HG03571 (cell line): ENCODE data around the gene RAPGEF1.
A peak's percentile ranks its signal among the peaks of the same experiment; 100 is the strongest.
"Not testable (repeated sequence)": the region's sequence is repeated elsewhere in the genome, so short reads cannot be mapped to it uniquely, and the experiment has no call there.

Source experiments
- ATAC-seq: cut with Tn5 transposase; IDR thresholded peaks from one replicate; pipeline ENCODE4 v1.9.1; 2021; ENCODE audit not compliant: unreplicated experiment

RAPGEF1 gene

GRCh38 chr9:131672451-131672850 is 67.4 kb downstream of the RAPGEF1 start:
- no peak for ATAC-seq

- no peak for ATAC-seq
Measured at GRCh38 chr9:131671133-131671520, 68.7 kb downstream of the RAPGEF1 start.

GRCh38 chr9:131670247-131671132 is 69.4 kb downstream of the RAPGEF1 start:
- no peak for ATAC-seq

GRCh38 chr9:131669269-131670157 is 70.4 kb downstream of the RAPGEF1 start:
- ATAC-seq, result no peak

DNA sequence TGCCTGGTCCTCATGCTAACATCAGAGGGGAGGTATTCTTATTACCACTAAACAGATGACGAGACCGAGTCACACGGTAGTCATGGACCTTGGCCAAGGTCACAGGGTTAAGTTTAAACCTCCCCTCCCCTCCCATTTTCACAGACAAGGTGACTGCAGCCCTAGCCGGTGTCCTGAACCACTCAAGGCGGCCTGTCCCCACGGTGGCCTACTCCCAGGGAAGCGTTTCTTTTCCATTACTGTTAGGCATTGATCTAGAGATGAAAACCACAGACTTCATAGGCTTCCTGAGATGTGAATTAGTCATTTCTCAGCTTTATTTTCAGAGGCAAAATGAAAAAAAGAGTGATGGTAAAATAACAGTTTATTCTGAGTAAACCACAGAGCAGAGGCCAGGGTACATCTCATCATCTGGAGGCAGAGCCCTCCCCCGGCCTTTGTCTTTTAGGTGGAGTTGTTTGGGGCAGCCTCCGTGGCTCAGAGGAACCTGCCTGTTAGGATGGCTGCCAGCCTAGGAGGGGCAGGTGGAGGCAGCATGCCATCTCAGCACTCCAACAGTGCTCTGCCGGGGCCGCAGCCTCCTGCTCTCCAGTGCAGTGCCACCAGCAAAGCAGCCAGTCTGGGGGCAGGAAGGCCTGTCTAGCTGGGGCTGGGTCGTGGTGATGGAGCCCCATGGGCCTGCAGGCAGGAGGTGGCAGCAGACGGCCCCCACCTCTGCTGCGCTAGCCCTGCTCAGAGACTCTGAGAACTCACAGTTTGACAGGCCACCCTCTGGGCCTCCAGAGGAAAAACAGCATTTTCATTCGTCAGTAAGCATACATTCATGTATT is 71.2 kb downstream of the RAPGEF1 start:
- ATAC-seq, result peak; percentile 46

DNA sequence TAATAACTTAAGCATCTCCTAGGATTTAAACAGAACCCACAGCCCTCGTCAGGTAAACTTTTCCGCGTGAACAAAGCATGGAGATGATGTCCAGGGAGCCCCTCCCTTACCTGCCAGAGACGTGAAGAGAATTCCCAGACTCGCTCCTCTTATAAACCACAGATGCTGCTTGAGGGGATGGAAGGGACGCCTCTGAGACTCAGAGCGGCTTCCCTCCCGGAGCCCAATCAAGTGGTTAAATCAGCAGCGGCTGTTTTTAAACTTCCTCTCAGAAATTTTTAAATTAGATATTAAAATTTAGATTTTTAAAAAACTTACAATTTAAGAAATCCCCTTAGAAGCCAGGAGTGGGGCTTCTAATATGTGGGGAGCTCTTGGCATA is 71.8 kb downstream of the RAPGEF1 start:
- ATAC-seq, result no peak

DNA sequence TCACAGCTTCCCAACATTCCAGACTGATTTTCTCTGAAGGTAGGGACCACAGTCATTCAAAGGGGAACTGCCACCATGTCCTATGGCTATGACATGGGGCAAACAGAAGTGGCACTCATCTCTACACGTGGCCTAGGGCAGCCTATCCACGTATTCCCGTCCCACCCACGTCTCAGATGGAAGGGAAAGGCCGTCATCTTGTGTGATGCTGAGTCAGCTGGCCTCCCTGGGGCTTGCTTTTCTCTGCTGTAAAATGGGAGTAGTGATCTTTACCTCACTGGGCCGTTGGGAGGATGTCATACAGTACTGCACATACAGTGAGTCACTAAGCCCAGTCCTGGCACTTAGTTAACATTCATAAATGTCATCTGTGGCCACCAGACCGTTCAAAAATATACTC is 72.3 kb downstream of the RAPGEF1 start:
- no peak for ATAC-seq

GRCh38 chr9:131666774-131667173 is 73.1 kb downstream of the RAPGEF1 start:
- no peak for ATAC-seq

DNA sequence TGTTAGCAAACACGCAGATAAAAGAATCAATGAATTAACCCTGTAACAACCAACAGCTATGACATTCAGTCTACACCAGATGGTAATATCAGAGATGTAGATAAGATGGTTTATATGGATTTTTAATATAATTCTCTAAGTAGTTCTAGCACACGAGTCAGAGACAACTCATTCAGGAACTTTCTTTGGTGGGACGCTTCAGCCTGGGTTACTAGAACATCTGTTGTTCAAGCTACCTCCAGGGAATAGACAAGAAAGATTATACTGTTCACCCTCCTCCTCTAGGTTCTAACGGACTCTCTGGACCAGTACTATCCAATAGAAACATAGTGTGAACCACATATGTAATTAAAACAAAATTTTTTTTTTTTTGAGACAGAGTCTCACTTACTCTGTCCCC is 73.8 kb downstream of the RAPGEF1 start:
- ATAC-seq, result no peak

GRCh38 chr9:131663288-131663687 is 76.6 kb downstream of the RAPGEF1 start:
- no peak for ATAC-seq

DNA sequence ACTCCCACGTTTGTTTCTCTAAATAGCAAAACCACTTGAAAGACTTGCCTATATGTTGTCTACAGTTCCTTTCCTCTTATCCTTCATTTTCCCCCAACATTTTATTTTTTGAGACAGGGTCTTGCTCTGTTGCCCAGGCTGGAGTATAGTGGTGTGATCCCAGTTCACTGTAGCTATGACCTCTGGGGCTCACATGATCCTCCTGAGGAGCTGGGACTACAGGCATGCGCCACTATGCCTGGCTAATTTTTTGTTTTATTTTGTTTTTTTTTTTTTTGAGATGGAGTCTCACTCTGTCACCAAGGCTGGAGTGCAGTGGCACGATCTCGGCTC is 77.6 kb downstream of the RAPGEF1 start:
- not testable (repeated sequence) for ATAC-seq

GRCh38 chr9:131661568-131662288 is 78.1 kb downstream of the RAPGEF1 start:
- no peak for ATAC-seq

DNA sequence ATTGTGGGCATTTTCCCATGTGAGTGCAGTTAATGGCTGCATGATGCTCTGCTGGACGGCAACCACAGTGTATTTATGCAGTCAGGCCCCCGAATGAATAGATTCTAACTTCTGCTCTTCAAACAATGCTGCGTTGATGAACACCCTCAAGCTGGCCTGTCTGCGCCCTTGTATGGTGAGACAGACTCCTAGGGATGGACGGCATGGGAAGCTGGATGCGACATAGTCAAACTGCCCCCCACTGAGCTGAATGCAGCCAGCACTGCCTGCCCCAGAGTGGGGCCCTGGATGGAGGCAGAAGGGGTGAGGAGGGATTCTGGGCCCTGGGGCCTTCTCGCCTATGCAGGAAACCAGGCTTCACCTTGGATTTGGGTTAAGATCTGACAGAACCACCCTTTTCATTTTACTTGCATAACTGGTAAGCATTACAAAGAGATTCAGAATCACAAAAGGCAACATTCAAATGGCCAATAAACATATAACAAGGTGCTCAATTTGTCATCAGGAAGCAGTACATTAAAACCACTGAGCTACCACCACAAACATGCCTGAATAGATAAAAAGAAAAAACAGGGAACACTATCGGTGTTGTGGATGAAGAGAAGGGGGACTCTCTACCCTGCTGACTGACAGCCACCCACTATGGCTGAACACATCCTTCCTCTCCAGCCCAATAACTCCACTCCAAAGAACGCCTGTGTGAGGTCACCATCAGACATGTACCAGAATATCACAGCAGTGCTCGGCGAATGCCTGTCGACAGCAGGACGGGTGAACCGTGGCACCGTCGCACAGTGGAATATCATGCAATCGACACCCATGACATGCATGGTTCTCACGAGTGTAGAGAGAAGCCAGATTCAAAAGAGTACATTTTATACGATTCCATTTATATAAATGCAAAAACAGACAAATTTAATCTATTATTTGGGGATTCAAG is 79.1 kb downstream of the RAPGEF1 start:
- ATAC-seq, result no peak

DNA sequence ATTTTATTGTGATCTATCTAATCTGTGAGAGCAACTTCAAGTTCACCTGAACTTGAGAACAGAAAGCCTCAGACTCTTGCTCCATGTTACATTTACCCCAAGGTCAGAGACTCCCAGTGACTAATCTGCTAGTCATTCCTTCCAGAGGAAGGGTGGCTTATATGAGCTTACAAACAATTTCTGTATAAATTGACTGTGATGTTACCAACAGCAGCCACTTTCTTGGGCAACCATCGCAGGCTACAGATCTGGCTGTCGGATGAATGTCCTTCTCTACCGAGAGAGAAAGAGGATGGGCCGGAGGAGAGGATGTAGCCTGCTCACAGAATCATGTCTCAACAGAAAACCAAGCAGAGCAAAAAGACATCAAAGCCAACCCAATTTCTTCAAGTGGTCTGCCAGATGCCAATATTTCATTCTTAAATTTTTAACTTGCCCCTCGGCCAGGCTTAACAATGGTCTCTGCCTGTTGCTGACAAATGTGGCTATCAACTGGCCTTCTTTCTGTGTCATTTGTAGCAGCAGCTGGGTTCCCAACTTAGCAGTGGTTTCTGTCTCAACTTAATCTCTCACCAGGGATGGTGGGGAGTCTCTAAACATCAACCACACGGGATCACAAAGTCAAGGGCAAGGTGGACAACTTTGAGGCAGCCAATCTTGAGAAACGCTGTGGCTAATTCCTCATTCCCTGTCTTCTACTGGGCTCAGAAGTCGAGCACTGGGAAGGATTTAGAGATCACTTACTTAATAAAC is 81.3 kb downstream of the RAPGEF1 start:
- ATAC-seq, result no peak

- no peak for ATAC-seq
Measured at GRCh38 chr9:131657940-131658339, 81.9 kb downstream of the RAPGEF1 start.

- ATAC-seq, result no peak
Measured at GRCh38 chr9:131657456-131657855, 82.4 kb downstream of the RAPGEF1 start.

- ATAC-seq, result peak; percentile 23
Measured at GRCh38 chr9:131657037-131657377, 82.9 kb downstream of the RAPGEF1 start.

GRCh38 chr9:131656356-131657036 is 83.4 kb downstream of the RAPGEF1 start:
- ATAC-seq, result peak; percentile 60
